ENCODE results near the gene PSMB11. TPM values are rescaled to one million over a fixed set of nuclear protein-coding genes. Genes with fewer than 3 reads are reported as not detected.

PSMB11 gene
- total RNA-seq, 1 donor from 2014 or later = not detected

DNA sequence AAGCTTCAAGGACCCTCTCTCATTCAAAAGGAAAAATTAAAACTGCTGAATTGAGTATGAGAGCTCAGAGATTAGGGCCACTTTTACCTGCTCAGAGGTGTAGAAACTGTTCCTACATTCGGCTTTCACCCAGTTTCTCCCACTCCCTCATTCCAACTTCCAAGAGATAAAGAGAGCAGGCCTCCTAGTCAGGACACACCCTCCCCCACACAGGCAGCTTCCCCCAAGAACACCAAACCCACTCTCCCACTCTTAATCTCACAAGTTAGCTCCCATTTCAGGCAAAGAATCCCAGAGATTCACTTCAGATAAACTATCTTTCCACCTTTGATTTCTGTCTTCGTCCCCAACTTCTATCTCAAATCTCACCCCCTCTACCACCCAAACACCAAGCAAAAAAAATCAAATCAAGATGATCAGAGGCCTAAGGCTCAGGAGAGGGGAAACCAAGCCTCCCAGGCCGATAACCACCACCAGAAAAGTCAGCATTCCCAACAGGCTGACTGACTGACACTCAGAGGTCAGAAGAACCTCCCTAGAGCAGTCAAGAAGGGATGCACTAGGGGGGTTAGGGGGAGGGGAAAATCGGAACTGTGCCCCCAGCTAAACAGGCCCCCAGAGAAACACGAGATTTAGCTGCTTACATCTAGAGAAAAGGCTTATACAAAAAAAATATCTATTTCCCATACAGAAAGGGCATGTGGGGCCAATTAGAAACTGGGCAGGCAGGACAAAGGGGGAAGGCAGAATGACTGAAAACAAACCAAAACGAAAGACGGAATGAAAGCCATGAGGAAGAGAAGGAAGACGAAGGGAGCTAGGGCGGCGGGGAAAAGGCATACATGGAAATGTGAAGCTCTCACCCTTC, 28.5 kb downstream of the PSMB11 start:
- no peaks in the 10 kb centered on the region for H3K27me3 ChIP-seq (ENCODE audit: control insufficient read depth, insufficient read depth, low read length)
- H3K4me3 ChIP-seq (ENCODE audit: low read depth, low read length) = peak overlapping the region; percentile 67
- H3K36me3 ChIP-seq (ENCODE audit: control insufficient read depth, insufficient read depth, low read length) = peaks cover 21% of the 10 kb centered on the region
- TF ChIP-seq, protein P1, sequence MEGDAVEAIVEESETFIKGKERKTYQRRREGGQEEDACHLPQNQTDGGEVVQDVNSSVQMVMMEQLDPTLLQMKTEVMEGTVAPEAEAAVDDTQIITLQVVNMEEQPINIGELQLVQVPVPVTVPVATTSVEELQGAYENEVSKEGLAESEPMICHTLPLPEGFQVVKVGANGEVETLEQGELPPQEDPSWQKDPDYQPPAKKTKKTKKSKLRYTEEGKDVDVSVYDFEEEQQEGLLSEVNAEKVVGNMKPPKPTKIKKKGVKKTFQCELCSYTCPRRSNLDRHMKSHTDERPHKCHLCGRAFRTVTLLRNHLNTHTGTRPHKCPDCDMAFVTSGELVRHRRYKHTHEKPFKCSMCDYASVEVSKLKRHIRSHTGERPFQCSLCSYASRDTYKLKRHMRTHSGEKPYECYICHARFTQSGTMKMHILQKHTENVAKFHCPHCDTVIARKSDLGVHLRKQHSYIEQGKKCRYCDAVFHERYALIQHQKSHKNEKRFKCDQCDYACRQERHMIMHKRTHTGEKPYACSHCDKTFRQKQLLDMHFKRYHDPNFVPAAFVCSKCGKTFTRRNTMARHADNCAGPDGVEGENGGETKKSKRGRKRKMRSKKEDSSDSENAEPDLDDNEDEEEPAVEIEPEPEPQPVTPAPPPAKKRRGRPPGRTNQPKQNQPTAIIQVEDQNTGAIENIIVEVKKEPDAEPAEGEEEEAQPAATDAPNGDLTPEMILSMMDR (IDR thresholded peaks at IDR 0.05; ENCODE audit: insufficient read depth, low read length, severe bottlenecking) = no peak
- DNase-seq (ENCODE audit: low read depth) (no peak), FAIRE-seq (no peak)

DNA sequence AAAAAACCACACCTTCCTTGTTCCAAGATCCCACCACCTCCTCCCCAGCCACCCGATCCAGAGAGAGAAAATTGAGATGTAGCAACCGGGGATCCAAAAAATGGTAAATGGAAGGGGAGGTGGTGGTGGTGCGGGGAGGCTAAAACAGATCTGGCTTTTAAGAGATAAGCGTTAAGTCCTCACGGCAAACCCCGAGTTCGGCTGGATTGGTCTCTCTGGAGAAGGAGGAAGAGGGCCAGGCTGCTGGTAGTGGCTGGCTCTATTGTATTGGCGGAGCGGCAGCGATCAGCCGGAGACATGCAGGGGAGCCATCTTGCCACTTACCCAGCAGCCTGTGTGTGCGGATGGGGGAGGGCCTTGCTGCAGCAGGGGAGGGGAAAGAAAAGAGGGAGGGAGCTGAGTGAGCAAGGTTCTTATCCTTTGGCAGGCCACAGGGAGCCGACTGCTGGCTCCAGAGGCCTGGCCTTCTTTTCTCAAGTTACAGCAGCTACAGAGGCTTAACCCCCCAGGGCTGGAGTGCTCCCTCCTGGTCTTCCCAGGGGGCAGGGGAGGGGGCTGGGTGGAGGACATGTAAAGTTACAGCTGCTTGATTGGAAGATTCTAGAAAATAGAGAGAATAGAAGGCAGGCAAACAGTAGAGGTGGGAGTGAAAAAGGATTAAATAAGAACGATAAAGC, 29.4 kb downstream of the PSMB11 start:
- H3K36me3 ChIP-seq (ENCODE audit: control insufficient read depth, insufficient read depth, low read length) = peaks cover 24% of the 10 kb centered on the region
- peak; percentile 84 for DNase-seq (ENCODE audit: low read depth)

DNA sequence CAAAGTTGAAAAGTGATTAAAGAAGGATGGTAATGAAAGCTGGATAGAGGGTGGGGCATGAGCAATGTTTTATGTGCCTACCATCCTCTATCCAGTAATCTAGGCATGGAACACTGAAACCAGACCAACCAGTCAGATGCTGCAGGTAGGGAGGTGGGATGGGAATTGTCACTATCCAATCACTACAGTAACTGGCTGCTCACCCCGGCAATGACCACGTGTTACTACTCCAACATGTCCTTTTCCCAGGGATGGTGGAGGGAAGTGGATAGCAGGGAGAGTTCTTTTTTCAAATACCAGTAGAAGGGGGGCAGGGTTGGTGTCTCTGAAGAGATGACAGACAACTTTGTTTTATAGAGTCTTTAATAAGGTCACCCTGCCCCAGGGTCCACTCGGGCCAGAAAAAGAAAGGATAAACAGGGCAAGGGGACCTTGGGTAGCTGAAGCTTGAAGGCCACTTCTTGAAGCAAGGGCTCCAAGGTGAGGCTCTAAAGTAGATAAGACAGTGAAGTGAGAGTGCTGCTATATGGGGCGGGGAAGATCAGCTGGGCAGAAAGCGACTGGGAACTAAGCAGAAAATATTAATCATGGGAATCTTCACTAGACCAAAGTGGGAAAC, 30.0 kb downstream of the PSMB11 start:
- H3K27me3 ChIP-seq (ENCODE audit: control insufficient read depth, insufficient read depth, low read length) = no peaks in the 10 kb centered on the region
- peak overlapping the region; percentile 67 for H3K4me3 ChIP-seq (ENCODE audit: low read depth, low read length)
- TF ChIP-seq, protein P1 (IDR thresholded peaks at IDR 0.05; ENCODE audit: insufficient read depth, low read length, severe bottlenecking) = no peak
- H3K36me3 ChIP-seq (ENCODE audit: control insufficient read depth, insufficient read depth, low read length) = peaks cover 23% of the 10 kb centered on the region
- FAIRE-seq (no peak), DNase-seq (ENCODE audit: low read depth) (peak; percentile 66)

More for the DNA sequence above, 29.4 kb downstream of the PSMB11 start:
- Histone ChIP-seq H3K27me3 (ENCODE audit: control insufficient read depth, insufficient read depth, low read length) (no peaks in the 10 kb centered on the region), H3K4me3 (ENCODE audit: low read depth, low read length) (peak overlapping the region; percentile 67)
- FAIRE-seq = no peak
- TF ChIP-seq, protein P1 (IDR thresholded peaks at IDR 0.05; ENCODE audit: insufficient read depth, low read length, severe bottlenecking) = no peak

DNA sequence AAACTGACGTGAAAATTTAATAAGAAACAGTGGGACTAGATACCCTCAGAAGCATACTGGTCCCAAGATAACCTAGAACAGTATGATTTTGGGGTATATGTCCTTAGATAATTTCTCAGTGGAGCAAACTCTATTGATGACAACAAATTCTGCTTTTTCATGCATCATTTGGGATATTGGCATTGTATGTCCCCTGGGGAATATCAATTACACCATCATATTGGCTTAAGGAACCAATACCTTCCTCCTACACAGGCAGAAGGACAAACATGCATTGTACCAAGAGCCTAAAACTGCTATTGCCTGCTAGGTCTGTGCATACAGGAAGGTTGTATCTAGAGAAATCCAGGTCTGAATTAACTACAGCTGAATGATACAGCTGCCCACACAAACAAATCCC, 32.9 kb downstream of the PSMB11 start:
- DNase-seq (ENCODE audit: low read depth) = no peak

DNA sequence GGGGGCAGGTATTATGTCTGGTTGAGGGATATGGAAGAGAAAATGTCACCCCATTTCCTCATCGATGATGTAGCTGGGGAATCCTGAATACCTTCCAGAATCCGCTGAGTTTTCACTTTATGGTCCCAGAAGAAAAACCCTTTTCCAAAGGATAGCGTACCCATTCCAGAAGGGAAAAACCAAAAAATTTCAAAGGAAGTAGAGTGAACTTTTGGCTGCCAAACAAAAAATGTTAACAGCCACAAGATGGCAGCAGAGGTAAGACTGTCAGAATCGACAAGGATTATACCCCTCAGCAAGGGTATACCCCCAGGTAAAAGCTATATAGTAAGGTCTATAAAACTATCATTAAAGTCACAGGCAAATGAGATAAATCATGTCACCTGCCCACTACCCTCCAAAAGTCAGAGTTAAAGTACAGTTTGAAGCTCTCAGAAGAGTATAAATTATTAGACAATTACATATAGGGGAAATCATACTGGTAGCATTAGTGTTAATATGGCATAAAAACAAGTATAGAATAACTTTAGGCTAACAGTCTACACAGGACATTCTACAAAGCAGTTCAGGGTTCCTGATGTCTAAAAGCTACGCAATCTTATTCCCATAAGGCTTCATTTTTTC, 34.9 kb downstream of the PSMB11 start:
- Histone ChIP-seq H3K36me3 (ENCODE audit: control insufficient read depth, insufficient read depth, low read length) (peaks cover 16% of the 10 kb centered on the region), H3K27me3 (ENCODE audit: control insufficient read depth, insufficient read depth, low read length) (no peaks in the 10 kb centered on the region), H3K4me3 (ENCODE audit: low read depth, low read length) (no peak overlapping the region)
- TF ChIP-seq, protein P1 (IDR thresholded peaks at IDR 0.05; ENCODE audit: insufficient read depth, low read length, severe bottlenecking) = peak; percentile 56
- no peak for DNase-seq (ENCODE audit: low read depth)
- FAIRE-seq = no peak

More for the DNA sequence above, 32.9 kb downstream of the PSMB11 start:
- no peak for FAIRE-seq
- H3K27me3 ChIP-seq (ENCODE audit: control insufficient read depth, insufficient read depth, low read length) = no peaks in the 10 kb centered on the region
- H3K4me3 ChIP-seq (ENCODE audit: low read depth, low read length) = no peak overlapping the region
- TF ChIP-seq, protein P1 (IDR thresholded peaks at IDR 0.05; ENCODE audit: insufficient read depth, low read length, severe bottlenecking) = no peak
- H3K36me3 ChIP-seq (ENCODE audit: control insufficient read depth, insufficient read depth, low read length) = peaks cover 16% of the 10 kb centered on the region

Measured in bronchial epithelial cell (primary cell).